GM21515 (cell line): ENCODE data around the gene LGALS8.

ENCODE experiments used
- ATAC-seq: cut with Tn5 transposase; IDR thresholded peaks from one replicate; pipeline ENCODE4 v1.9.1; 2021; ENCODE audit not compliant: unreplicated experiment

LGALS8 gene

DNA sequence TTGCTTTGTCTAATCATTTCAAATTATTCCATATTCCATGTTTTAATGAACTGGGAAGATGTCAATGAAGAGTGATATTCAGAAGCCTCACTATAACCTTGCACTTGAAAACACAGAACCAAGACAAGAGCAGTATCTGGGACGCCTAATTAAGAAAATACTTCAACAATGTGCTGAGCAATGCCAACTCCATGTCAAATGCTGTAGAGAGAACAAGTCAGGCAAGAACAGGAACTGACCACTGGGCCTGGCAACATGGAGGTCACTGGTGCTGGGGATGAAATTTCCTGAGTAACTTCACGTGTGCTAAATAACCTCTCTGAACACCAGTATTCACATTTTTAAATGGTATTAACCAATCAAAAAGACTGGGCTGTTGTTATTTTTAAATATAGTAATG lies 57.7 kb downstream of the LGALS8 start:
- no peak for ATAC-seq

DNA sequence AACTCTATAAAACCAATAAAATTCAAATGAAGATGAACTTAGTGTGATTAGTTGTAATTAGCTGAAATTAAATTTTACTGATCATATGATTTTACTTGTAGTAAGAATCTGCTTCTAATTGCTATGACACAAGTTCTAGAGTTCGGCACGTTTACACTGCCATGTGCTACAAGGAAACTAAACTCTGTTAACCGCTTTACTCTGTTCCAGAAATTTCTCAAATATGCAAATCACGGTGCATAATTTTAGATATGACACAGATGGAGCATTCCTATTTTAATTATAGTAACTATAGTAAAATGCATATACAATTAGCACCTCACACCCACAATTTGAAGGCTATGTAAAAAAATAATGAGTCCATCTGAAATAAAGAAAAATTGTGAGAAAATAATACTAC lies 65.7 kb downstream of the LGALS8 start:
- ATAC-seq = no peak

DNA sequence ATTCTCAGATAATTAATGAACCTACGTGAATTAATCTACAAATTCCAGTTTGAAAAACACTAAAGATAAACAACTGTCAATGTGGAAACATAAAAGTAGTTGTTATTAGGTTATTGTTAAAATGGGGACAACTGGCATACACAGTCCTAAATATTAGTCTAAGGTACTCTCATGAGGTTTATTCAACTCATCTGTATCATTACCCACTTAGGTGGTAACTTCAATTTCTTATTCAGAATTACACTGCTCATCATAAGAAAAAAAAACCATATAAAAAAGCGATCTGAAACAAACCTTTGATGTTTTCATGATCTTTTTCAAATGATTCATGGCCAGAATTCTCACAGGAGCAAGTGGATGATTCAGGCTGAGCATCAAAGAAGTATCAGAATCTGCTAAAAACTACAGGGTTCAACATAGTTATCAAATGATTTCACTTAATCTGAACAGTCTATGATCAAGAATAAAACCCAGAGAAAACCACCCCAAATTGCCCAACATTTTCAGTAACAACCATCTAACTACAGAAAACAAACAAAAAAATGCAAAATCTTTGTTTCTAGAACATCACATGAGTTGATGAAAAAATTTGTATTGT lies 66.9 kb downstream of the LGALS8 start:
- ATAC-seq = no peak

DNA sequence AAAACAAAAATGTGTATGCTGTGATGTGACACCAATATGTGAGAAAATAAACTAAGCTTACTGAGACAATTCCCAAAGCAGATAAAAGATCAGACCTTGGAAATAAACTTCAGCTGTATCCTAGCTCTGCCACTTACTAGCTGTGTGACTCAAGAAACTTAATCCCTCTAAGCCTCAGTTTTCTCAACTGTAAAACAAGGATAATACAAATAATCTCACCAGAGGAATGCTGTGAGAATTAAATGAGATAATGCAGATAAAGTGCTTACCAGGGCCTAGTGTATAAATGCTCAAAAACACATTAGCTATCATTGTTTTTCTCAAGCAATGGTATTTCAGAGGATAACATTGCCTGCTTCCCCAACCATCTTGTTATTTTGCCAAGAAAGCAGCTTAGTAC lies 78.4 kb downstream of the LGALS8 start:
- no peak for ATAC-seq
